GM12878 (cell line): ENCODE data around the gene IL18RAP. TPM values are rescaled to one million over a fixed set of nuclear protein-coding genes. Genes with fewer than 3 reads are reported as not detected.

ENCODE experiments used
- BHLHE40 ChIP-seq, 2 experiments: fragments of 450-650 bp in 1 of 2; IDR thresholded peaks; 2 replicates each; pipeline ENCODE4 v1.6.1; 2011 to 2017; ENCODE audit warnings: low read depth in 2 of 2, borderline replicate concordance in 1 of 2, improper control_type of control experiment in 1 of 2, low read length in 1 of 2, mild to moderate bottlenecking in 1 of 2
- CEBPB ChIP-seq, 2 experiments: fragments of 150-350 bp in 1 of 2; IDR thresholded peaks; 2 replicates each; pipeline ENCODE4 v1.6.1; 2012 to 2014; ENCODE audit warnings: low read depth in 2 of 2, low read length in 2 of 2, borderline replicate concordance in 1 of 2, inconsistent platforms in 1 of 2
- ETV6 ChIP-seq, 2 experiments: fragments of 450-650 bp in 1 of 2; IDR thresholded peaks in 1 of 2; conservative IDR thresholded peaks in 1 of 2; 2 replicates each; pipeline ENCODE4 v1.6.1; 2014; ENCODE audit warnings: antibody characterized with exemption in 1 of 2, borderline replicate concordance in 1 of 2, low read depth in 1 of 2, mild to moderate bottlenecking in 1 of 2, moderate library complexity in 1 of 2
- GABPA ChIP-seq: IDR thresholded peaks from 2 replicates; pipeline ENCODE4 v1.6.1; 2014; ENCODE audit warnings: antibody characterized with exemption, low read depth, mild to moderate bottlenecking, inconsistent platforms
- HCFC1 ChIP-seq: fragments of 150-350 bp; IDR thresholded peaks from 2 replicates; pipeline ENCODE4 v1.6.1; 2014; ENCODE audit warnings: low read length
- HSF1 ChIP-seq: fragments of 150-350 bp; IDR thresholded peaks from 2 replicates; pipeline ENCODE4 v1.6.1; 2014; ENCODE audit warnings: mild to moderate bottlenecking, low read depth, low read length
- IKZF1 ChIP-seq: fragments of 450-650 bp; conservative IDR thresholded peaks from 2 replicates; pipeline ENCODE4 v1.6.1; 2017; ENCODE audit warnings: antibody characterized with exemption, mild to moderate bottlenecking
- IKZF2 ChIP-seq, 2 experiments: fragments of 450-650 bp; IDR thresholded peaks; 2 replicates each; pipeline ENCODE4 v1.6.1; 2017; ENCODE audit warnings: mild to moderate bottlenecking in 2 of 2, moderate library complexity in 2 of 2
- IRF4 ChIP-seq: IDR thresholded peaks from 2 replicates; pipeline ENCODE4 v1.6.1; 2011; ENCODE audit warnings: low read depth, low read length
- NBN ChIP-seq: fragments of 450-650 bp; IDR thresholded peaks from 2 replicates; pipeline ENCODE4 v1.6.1; 2016
- NFYB ChIP-seq: IDR thresholded peaks from 2 replicates; pipeline ENCODE4 v1.6.1; 2011; ENCODE audit warnings: low read depth, mild to moderate bottlenecking, low read length, improper control_type of control experiment, moderate library complexity; ENCODE audit not compliant: insufficient read depth
- POU2F2 ChIP-seq: IDR thresholded peaks from 3 replicates; pipeline ENCODE4 v1.6.1; 2011; ENCODE audit warnings: low read depth, mild to moderate bottlenecking, low read length, borderline replicate concordance
- RCOR1 ChIP-seq: conservative IDR thresholded peaks from 2 replicates; pipeline ENCODE4 v1.6.1; 2012; ENCODE audit warnings: low read depth, low read length, improper control_type of control experiment
- SMAD1 ChIP-seq: fragments of 450-650 bp; IDR thresholded peaks from 2 replicates; pipeline ENCODE4 v1.6.1; 2018; ENCODE audit warnings: mild to moderate bottlenecking, low read depth; ENCODE audit not compliant: partially characterized antibody
- TBL1XR1 ChIP-seq: IDR thresholded peaks from 2 replicates; pipeline ENCODE4 v1.6.1; 2012; ENCODE audit warnings: low read depth, low read length, improper control_type of control experiment
- TCF12 ChIP-seq: IDR thresholded peaks from 2 replicates; pipeline ENCODE4 v1.6.1; 2011; ENCODE audit warnings: low read depth, mild to moderate bottlenecking, low read length
- TCF7 ChIP-seq: IDR thresholded peaks from 2 replicates; pipeline ENCODE4 v1.6.1; 2014; ENCODE audit warnings: antibody characterized with exemption, borderline replicate concordance
- ZNF217 ChIP-seq: fragments of 450-650 bp; IDR thresholded peaks from 2 replicates; pipeline ENCODE4 v1.6.1; 2017; ENCODE audit warnings: antibody characterized with exemption, mild to moderate bottlenecking
- polyA plus RNA-seq, 11 experiments: library from polyadenylated mRNA; depleted of rRNA in 4 of 11; unstranded in 6 of 11; stranded (reverse) in 5 of 11; fragments of >200 nt; fragmentation: Nextera tagmentation in 4 of 11; fragmentation: Illumina TruSeq in 1 of 11; extraction: Ambion mirVana in 4 of 11; extraction: Trizol in 1 of 11; gene quantifications; 1 replicate in 1 of 11; 2 replicates in 10 of 11; pipeline versions ENCODE4 v1.2.1 to v1.2.3, GENCODE V29; 2011 to 2016; ENCODE audit warnings: inconsistent platforms in 2 of 11, missing spikeins in 2 of 11, low read depth in 1 of 11
- total RNA-seq, 4 experiments: library from RNA; depleted of rRNA in 3 of 4; stranded (reverse); fragments of >200 nt in 3 of 4; fragmentation: Illumina TruSeq in 1 of 4; extraction: Trizol in 1 of 4; gene quantifications; 2 replicates each; pipeline versions ENCODE4 v1.2.1 to v1.2.3, GENCODE V29; 2013 to 2021
- TF ChIP-seq, protein P1 (sequence below): fragments of 450-650 bp; IDR thresholded peaks from 2 replicates; pipeline ENCODE4 v1.6.1; 2016; ENCODE audit warnings: mild to moderate bottlenecking, moderate library complexity, borderline replicate concordance
- TF ChIP-seq, protein P2 (sequence below), 3 experiments: IDR thresholded peaks in 2 of 3; conservative IDR thresholded peaks in 1 of 3; 2 replicates each; pipeline ENCODE4 v1.5.1; 2011; ENCODE audit warnings: low read depth in 3 of 3, low read length in 3 of 3, mild to moderate bottlenecking in 3 of 3, control low read depth in 2 of 3, moderate library complexity in 2 of 3, inconsistent platforms in 1 of 3, mixed read lengths in 1 of 3; ENCODE audit not compliant: control insufficient read depth in 2 of 3, insufficient read depth in 1 of 3; ENCODE audit errors: extremely low read depth in 1 of 3

Gene IL18RAP
- total and polyA plus RNA-seq, 10 of the 15 experiments (the other 5 are each of a cell fraction or from before 2014, with no cell fraction given), result 0.37 to 1.6 (median 0.75) TPM; not detected in 1

DNA sequence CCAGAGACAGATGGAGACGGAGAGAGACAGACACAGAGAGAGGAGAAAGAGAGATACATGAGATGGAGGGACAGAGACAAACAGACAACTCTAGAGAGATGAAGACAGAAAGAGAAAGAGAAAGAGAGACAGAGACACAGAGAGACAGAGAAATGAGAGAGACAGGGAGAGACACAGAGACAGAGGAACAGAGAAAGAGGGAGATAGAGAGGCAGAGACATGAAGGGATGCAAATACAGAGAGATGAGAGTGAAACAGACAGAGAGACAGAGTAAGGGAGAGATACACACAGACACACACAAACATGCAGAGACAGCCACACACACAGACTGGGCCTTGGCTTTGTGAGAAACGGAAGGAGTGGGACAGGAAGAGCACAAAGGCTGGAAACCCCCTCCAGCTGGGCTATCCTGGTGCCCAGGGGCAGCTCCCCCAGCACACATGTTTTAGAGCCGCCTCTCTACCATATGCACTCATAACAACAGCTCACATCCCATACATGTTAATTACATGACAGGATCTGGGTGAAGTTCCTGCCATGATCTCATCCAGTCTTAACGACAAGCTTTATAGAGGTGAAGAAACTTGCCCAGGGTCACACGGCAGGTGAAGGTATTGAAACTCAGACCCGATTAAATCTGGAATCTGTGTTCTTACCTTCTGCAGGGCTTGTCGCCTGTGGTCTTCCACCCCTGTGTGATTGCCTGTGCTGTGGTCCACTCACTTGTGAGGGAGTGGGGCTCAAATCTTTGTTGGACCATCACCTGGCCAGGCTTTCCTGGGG is 35.0 kb upstream of the IL18RAP start (continued):
- TF ChIP-seq BHLHE40 (IDR thresholded peaks at IDR 0.05; ENCODE audit: borderline replicate concordance in 1 of 2, low read depth in 2 of 2, low read length in 1 of 2), result 0 out of 4 replicates have a peak, but pooled peaks of 1 of the 2 experiments have one; percentile 3
- TF ChIP-seq IRF4, result 0 out of 2 replicates have a peak, but pooled peaks have one; percentile 36
- TF ChIP-seq TCF12, result peak; percentile 91
- TF ChIP-seq POU2F2, result peak; percentile 42; the same call in 1 of the 3 replicates
- TF ChIP-seq SMAD1, result no peak
- TF ChIP-seq RCOR1, result no peak
- peak in 1 of 2 experiments; percentile 37; a peak in 1 of 4 replicates for TF ChIP-seq IKZF2 (IDR thresholded peaks at IDR 0.05)
- peak; percentile 84 for TF ChIP-seq NBN
- no peak for TF ChIP-seq HCFC1
- no peak for TF ChIP-seq GABPA
- peak; percentile 60 for TF ChIP-seq IKZF1
- TF ChIP-seq NFYB, result no peak
- TF ChIP-seq HSF1, result no peak
- TF ChIP-seq TBL1XR1, result no peak
- no peak for TF ChIP-seq ETV6 (conservative IDR thresholded peaks at IDR 0.05 in 1 of 2, IDR thresholded peaks at IDR 0.05 in 1 of 2; ENCODE audit: borderline replicate concordance in 1 of 2, low read depth in 1 of 2)
- TF ChIP-seq, protein P1, sequence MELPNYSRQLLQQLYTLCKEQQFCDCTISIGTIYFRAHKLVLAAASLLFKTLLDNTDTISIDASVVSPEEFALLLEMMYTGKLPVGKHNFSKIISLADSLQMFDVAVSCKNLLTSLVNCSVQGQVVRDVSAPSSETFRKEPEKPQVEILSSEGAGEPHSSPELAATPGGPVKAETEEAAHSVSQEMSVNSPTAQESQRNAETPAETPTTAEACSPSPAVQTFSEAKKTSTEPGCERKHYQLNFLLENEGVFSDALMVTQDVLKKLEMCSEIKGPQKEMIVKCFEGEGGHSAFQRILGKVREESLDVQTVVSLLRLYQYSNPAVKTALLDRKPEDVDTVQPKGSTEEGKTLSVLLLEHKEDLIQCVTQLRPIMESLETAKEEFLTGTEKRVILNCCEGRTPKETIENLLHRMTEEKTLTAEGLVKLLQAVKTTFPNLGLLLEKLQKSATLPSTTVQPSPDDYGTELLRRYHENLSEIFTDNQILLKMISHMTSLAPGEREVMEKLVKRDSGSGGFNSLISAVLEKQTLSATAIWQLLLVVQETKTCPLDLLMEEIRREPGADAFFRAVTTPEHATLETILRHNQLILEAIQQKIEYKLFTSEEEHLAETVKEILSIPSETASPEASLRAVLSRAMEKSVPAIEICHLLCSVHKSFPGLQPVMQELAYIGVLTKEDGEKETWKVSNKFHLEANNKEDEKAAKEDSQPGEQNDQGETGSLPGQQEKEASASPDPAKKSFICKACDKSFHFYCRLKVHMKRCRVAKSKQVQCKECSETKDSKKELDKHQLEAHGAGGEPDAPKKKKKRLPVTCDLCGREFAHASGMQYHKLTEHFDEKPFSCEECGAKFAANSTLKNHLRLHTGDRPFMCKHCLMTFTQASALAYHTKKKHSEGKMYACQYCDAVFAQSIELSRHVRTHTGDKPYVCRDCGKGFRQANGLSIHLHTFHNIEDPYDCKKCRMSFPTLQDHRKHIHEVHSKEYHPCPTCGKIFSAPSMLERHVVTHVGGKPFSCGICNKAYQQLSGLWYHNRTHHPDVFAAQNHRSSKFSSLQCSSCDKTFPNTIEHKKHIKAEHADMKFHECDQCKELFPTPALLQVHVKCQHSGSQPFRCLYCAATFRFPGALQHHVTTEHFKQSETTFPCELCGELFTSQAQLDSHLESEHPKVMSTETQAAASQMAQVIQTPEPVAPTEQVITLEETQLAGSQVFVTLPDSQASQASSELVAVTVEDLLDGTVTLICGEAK, result no peak
- TF ChIP-seq ZNF217, result no peak
- TF ChIP-seq TCF7, result no peak
- TF ChIP-seq, protein P2, sequence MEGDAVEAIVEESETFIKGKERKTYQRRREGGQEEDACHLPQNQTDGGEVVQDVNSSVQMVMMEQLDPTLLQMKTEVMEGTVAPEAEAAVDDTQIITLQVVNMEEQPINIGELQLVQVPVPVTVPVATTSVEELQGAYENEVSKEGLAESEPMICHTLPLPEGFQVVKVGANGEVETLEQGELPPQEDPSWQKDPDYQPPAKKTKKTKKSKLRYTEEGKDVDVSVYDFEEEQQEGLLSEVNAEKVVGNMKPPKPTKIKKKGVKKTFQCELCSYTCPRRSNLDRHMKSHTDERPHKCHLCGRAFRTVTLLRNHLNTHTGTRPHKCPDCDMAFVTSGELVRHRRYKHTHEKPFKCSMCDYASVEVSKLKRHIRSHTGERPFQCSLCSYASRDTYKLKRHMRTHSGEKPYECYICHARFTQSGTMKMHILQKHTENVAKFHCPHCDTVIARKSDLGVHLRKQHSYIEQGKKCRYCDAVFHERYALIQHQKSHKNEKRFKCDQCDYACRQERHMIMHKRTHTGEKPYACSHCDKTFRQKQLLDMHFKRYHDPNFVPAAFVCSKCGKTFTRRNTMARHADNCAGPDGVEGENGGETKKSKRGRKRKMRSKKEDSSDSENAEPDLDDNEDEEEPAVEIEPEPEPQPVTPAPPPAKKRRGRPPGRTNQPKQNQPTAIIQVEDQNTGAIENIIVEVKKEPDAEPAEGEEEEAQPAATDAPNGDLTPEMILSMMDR (IDR thresholded peaks at IDR 0.05 in 2 of 3, conservative IDR thresholded peaks at IDR 0.05 in 1 of 3; ENCODE audit: control insufficient read depth in 2 of 3, extremely low read depth in 1 of 3, insufficient read depth in 1 of 3, low read depth in 3 of 3, low read length in 3 of 3), result no peak
- no peak for TF ChIP-seq CEBPB (IDR thresholded peaks at IDR 0.05; ENCODE audit: borderline replicate concordance in 1 of 2, low read depth in 2 of 2, low read length in 2 of 2)
